AG04450 (cell line): ENCODE data around the gene C6orf136. TPM values are rescaled to one million over a fixed set of nuclear protein-coding genes. Genes with fewer than 3 reads are reported as not detected.

Source experiments
- CTCF ChIA-PET: fragments of 300-600, 350-600 bp; formaldehyde crosslinking; extraction: SDS; loops from one replicate; lab custom pipeline; 2022; ENCODE audit warnings: antibody characterized with exemption, inconsistent platforms; lab: Charles Lee
- POLR2A ChIA-PET: fragments of 350-600 bp; formaldehyde crosslinking; extraction: SDS; loops from one replicate; lab custom pipeline; 2021; ENCODE audit warnings: antibody characterized with exemption, inconsistent platforms; lab: Yijun Ruan, JAX
- DNase-seq: peaks from one replicate; pipeline ENCODE4 v3.0.0-alpha.2; 2011; ENCODE audit warnings: low read depth, low spot score
- H3K27ac ChIP-seq: one replicate; pipeline ENCODE4 v1.5.1; 2012; ENCODE audit warnings: low read depth, low read length, control low read depth
- H3K27me3 ChIP-seq: one replicate; pipeline ENCODE4 v1.6.0; 2012; ENCODE audit warnings: low read length; ENCODE audit not compliant: control insufficient read depth, insufficient read depth
- H3K4me3 ChIP-seq: 2 replicates; pipeline ENCODE4 v1.5.1; 2011; ENCODE audit warnings: mild to moderate bottlenecking, low read depth, low read length, control low read depth
- H3K9me3 ChIP-seq: 2 replicates; pipeline ENCODE4 v1.5.1; 2012; ENCODE audit warnings: low read length; ENCODE audit not compliant: control insufficient read depth, insufficient read depth
- polyA plus RNA-seq: library from polyadenylated mRNA; depleted of rRNA; stranded (reverse); fragments of >200 nt; gene quantifications from 2 replicates; pipeline ENCODE4 v1.2.3, GENCODE V29; 2011
- TF ChIP-seq, protein P1 (sequence below): IDR thresholded peaks from 2 replicates; pipeline ENCODE4 v1.5.1; 2011; ENCODE audit warnings: low read depth, low read length, control low read depth, inconsistent platforms

The C6orf136 gene
- polyA plus RNA-seq, 1 experiment: 5.1 TPM

DNA sequence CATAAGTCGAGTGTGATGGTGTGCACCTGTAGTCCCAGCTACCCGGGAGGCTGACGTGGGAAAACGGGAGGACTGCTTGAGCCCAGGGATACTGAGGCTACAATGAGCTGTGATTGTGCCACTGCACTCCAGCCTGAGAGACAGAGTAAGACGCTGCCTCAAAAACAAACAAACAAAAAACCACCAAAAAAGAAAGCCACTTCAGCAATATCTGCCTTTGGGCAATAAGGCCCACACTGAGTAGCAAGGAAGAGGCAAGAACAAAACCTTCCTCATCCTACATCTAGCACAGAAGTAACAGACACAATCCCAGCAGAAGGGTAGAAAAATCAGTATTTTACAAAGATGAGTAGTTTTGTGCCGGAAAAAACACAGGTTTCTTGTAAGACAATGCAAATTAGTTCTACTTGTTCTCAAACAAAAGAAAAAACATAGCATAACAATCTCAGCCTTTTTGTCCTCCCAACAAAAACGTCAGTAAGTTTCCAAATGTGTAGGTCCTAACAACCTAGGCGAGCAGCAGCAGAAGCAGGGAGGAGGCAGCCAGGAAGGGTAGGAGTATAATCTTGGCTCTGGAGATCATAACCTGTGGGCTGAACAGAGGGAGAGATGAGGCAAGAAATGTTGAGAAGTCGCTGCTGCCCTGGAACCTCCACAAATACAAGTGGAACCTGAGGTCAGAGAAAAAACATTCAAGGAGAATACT is 35.6 kb upstream of the C6orf136 start:
- no peak overlapping the region for H3K4me3 ChIP-seq
- no peak for DNase-seq
- TF ChIP-seq, protein P1, sequence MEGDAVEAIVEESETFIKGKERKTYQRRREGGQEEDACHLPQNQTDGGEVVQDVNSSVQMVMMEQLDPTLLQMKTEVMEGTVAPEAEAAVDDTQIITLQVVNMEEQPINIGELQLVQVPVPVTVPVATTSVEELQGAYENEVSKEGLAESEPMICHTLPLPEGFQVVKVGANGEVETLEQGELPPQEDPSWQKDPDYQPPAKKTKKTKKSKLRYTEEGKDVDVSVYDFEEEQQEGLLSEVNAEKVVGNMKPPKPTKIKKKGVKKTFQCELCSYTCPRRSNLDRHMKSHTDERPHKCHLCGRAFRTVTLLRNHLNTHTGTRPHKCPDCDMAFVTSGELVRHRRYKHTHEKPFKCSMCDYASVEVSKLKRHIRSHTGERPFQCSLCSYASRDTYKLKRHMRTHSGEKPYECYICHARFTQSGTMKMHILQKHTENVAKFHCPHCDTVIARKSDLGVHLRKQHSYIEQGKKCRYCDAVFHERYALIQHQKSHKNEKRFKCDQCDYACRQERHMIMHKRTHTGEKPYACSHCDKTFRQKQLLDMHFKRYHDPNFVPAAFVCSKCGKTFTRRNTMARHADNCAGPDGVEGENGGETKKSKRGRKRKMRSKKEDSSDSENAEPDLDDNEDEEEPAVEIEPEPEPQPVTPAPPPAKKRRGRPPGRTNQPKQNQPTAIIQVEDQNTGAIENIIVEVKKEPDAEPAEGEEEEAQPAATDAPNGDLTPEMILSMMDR: no peak
- H3K27ac ChIP-seq: no peak overlapping the region
- CTCF ChIA-PET: interaction anchor here (0.6 to 3.3 kb wide), 7 partner anchors 14 to 129 kb away, joined by 3 to 28 read pairs (median 6); partner anchors contain the start of gene DHX16
- H3K9me3 ChIP-seq: no peaks in the 10 kb centered on the region
- POLR2A ChIA-PET: interaction anchor here (1.5 to 1.6 kb wide), 2 partner anchors 11 to 21 kb away, joined by 3 to 7 read pairs; no protein-coding TSS in a partner anchor
- no peaks in the 10 kb centered on the region for H3K27me3 ChIP-seq

DNA sequence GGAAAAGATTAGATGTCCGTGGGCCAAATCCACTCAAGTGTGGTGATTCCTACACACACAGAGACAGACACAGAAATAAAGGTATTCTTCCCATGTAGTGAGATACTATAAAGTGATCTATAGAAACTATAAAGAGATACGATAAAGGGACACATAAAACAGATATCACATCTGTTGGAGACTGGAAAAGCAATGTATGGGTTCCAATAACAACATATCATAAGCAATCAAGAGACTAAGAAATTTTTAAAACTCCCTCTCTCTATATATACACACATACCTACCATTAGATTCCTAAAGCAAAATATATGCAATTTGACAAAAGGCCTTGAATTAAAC is 35.1 kb upstream of the C6orf136 start:
- Histone ChIP-seq H3K27me3 (no peaks in the 10 kb centered on the region), H3K4me3 (no peak overlapping the region), H3K9me3 (no peaks in the 10 kb centered on the region), H3K27ac (no peak overlapping the region)
- no peak for DNase-seq
- TF ChIP-seq, protein P1: no peak
- POLR2A ChIA-PET: interaction anchor here (0.8 to 4.7 kb wide), 4 partner anchors 13 to 130 kb away, joined by 3 to 69 read pairs (median 8); partner anchors contain the start of gene ABCF1
- CTCF ChIA-PET: interaction anchor here (1.9 to 3.3 kb wide), 3 partner anchors 15 to 130 kb away, joined by 6 to 28 read pairs (median 18); no protein-coding TSS in a partner anchor

DNA sequence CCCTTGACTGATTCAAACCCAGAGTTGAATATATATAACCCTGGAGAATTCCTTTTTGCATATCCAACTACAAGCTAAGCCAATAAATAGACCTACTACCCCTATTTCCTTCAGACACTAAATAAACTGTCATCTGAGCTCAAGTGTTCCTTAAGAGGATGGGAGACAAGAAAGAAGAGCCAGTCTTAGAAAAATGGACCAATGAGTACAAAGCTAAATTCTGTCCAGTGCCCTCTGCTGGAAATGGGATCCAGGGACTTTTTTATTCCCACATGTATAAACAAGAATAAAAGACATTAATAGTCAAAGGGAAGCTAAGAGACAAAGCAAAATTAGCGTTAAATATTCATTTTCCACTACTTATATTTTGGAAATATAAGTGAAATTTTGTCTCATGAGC is 34.7 kb upstream of the C6orf136 start:
- H3K27ac ChIP-seq: no peak overlapping the region
- H3K9me3 ChIP-seq: no peaks in the 10 kb centered on the region
- no peak for DNase-seq
- H3K4me3 ChIP-seq: no peak overlapping the region
- POLR2A ChIA-PET: interaction anchor here (0.8 to 4.7 kb wide), 7 partner anchors 8 to 130 kb away, joined by 3 to 69 read pairs (median 6); partner anchors contain the start of genes ABCF1, C6orf136 and MDC1
- H3K27me3 ChIP-seq: no peaks in the 10 kb centered on the region
- CTCF ChIA-PET: interaction anchor here (0.9 to 3.3 kb wide), 4 partner anchors 15 to 130 kb away, joined by 3 to 28 read pairs (median 12); no protein-coding TSS in a partner anchor
- TF ChIP-seq, protein P1: peak; percentile 52

DNA sequence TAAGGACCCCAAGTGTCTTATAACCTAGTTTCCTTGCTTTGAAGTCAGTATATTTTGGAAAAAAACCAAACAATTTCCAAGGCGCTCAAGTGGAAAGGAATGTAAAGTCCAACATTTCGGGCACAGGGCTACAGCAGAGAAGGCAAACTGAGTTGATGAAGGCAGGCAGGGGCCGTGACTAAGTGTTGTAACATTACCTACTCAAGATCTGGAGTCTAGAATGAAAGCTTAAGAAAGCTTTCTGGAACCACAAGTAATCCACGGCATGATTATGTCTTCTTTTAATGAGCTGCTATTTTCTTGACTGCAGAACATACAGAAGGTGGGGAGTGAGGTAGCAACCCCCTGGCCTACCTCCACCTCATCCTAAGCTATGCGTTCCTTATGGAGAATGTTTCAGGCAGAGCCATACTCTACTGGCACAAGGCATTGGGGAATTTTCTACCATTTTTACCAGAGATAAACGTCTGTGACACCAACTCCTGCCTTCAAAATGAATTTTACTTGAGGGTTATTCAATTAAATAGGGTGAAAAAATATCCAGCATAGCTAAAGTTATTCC is 34.2 kb upstream of the C6orf136 start:
- CTCF ChIA-PET: interaction anchor here (0.9 to 3.3 kb wide), 4 partner anchors 16 to 131 kb away, joined by 3 to 28 read pairs (median 12); no protein-coding TSS in a partner anchor
- DNase-seq: no peak
- no peak overlapping the region for H3K27ac ChIP-seq
- no peaks in the 10 kb centered on the region for H3K27me3 ChIP-seq
- H3K9me3 ChIP-seq: no peaks in the 10 kb centered on the region
- POLR2A ChIA-PET: interaction anchor here (0.6 to 4.7 kb wide), 9 partner anchors 9 to 131 kb away, joined by 3 to 69 read pairs (median 5); partner anchors contain the start of genes ABCF1, C6orf136, MDC1 and PRR3
- TF ChIP-seq, protein P1: no peak
- no peak overlapping the region for H3K4me3 ChIP-seq
